B cell (primary cell): ENCODE data around the gene STARD6. TPM values are rescaled to one million over a fixed set of nuclear protein-coding genes. Genes with fewer than 3 reads are reported as not detected.
A peak's percentile ranks its signal among the peaks of the same experiment; 100 is the strongest.

Source experiments
- ATAC-seq: fragments of 200-7000 bp; cut with Tn5 transposase; one replicate; pipeline ENCODE4 v1.10.0; 2021; ENCODE audit warnings: low read depth, mild to moderate bottlenecking, moderate number of reproducible peaks, moderate library complexity
- CTCF ChIA-PET: fragments of 350-600 bp; sonication (Branson Sonifier 250); formaldehyde crosslinking; loops from one replicate; lab custom pipeline; 2021; ENCODE audit warnings: antibody characterized with exemption, inconsistent platforms; lab: Charles Lee
- POLR2A ChIA-PET: fragments of 350-600 bp; sonication (Branson Sonifier 250); formaldehyde crosslinking; loops from one replicate; lab custom pipeline; 2021; ENCODE audit warnings: antibody characterized with exemption; lab: Charles Lee
- DNase-seq: peaks from one replicate; pipeline ENCODE4 v3.0.0; 2013
- H2AFZ ChIP-seq: 2 replicates; pipeline ENCODE4 v1.6.1; 2012; ENCODE audit warnings: mild to moderate bottlenecking, low read depth, low read length; ENCODE audit not compliant: insufficient read depth, poor library complexity, severe bottlenecking
- H3K27ac ChIP-seq, 2 donors: 1 replicate in 1 of 2; 2 replicates in 1 of 2; pipeline ENCODE4 v1.5.1; 2012 to 2013; ENCODE audit warnings: low read length in 2 of 2, mild to moderate bottlenecking in 2 of 2, moderate library complexity in 1 of 2
- H3K27me3 ChIP-seq, 4 experiments: fragments of 200-600 bp in 1 of 4; sonication (generic) in 1 of 4; replicated peaks in 1 of 4; 1 replicate in 2 of 4; 2 replicates in 2 of 4; pipeline versions ENCODE4 v1.6.1 to v1.7.0; 2013 to 2016; ENCODE audit warnings: low read length in 3 of 4, mild to moderate bottlenecking in 2 of 4, mixed read lengths in 1 of 4, moderate library complexity in 1 of 4; ENCODE audit not compliant: insufficient read depth in 4 of 4, control insufficient read depth in 3 of 4; ENCODE audit errors: control extremely low read depth in 1 of 4
- H3K36me3 ChIP-seq, 2 experiments: replicated peaks in 1 of 2; 1 replicate in 1 of 2; 2 replicates in 1 of 2; pipeline versions ENCODE4 v1.6.1 to v1.7.1; 2013; ENCODE audit warnings: low read length in 1 of 2; ENCODE audit not compliant: insufficient read depth in 2 of 2, control insufficient read depth in 1 of 2; ENCODE audit errors: control extremely low read depth in 1 of 2, extremely low read depth in 1 of 2
- H3K4me1 ChIP-seq, 2 donors: fragments of 200-600 bp in 1 of 2; sonication (generic) in 1 of 2; 1 replicate in 1 of 2; 2 replicates in 1 of 2; pipeline versions ENCODE4 v1.5.1 to v1.6.1; 2013 to 2017; ENCODE audit warnings: low read length in 2 of 2; ENCODE audit not compliant: control insufficient read depth in 2 of 2, insufficient read depth in 2 of 2
- H3K4me2 ChIP-seq: replicated peaks from 2 replicates; pipeline ENCODE3; 2012; ENCODE audit warnings: mild to moderate bottlenecking, low read depth, low read length; ENCODE audit not compliant: poor library complexity, severe bottlenecking
- H3K4me3 ChIP-seq, 5 experiments: fragments of 200-600 bp in 1 of 5; sonication (generic) in 1 of 5; 1 replicate in 3 of 5; 2 replicates in 2 of 5; pipeline versions ENCODE4 v1.5.1 to v1.7.0; 2011 to 2016; ENCODE audit warnings: low read length in 4 of 5, mild to moderate bottlenecking in 4 of 5, low read depth in 2 of 5, control low read depth in 1 of 5, moderate library complexity in 1 of 5; ENCODE audit not compliant: insufficient read depth in 1 of 5; ENCODE audit errors: control extremely low read depth in 1 of 5, extremely low read depth in 1 of 5
- H3K79me2 ChIP-seq: fragments of 200-600 bp; sonication (generic); one replicate; pipeline ENCODE4 v1.6.0; 2016; ENCODE audit warnings: low read length; ENCODE audit not compliant: control insufficient read depth, insufficient read depth
- H3K9ac ChIP-seq: fragments of 200-600 bp; sonication (generic); 2 replicates; pipeline ENCODE4 v1.6.1; 2017; ENCODE audit warnings: mild to moderate bottlenecking, low read length, moderate library complexity
- H3K9me3 ChIP-seq, 3 donors: one replicate each; pipeline versions ENCODE4 v1.6.1 to v1.7.1; 2013; ENCODE audit warnings: low read length in 2 of 3; ENCODE audit not compliant: control insufficient read depth in 2 of 3, insufficient read depth in 1 of 3; ENCODE audit errors: control extremely low read depth in 1 of 3
- H4K20me1 ChIP-seq: 2 replicates; pipeline ENCODE4 v1.6.0; 2012; ENCODE audit warnings: mild to moderate bottlenecking, low read length; ENCODE audit not compliant: insufficient read depth, control insufficient read depth, poor library complexity, severe bottlenecking
- H3K27ac Mint-ChIP-seq: one replicate; pipeline ENCODE4 v1.8.0; 2021; ENCODE audit warnings: mixed read lengths
- H3K27me3 Mint-ChIP-seq: one replicate; pipeline ENCODE4 v1.8.0; 2021; ENCODE audit warnings: mixed read lengths
- H3K4me1 Mint-ChIP-seq: one replicate; pipeline ENCODE4 v1.8.0; 2021; ENCODE audit warnings: mixed read lengths
- H3K4me3 Mint-ChIP-seq: one replicate; pipeline ENCODE4 v1.8.0; 2021; ENCODE audit warnings: mixed read lengths
- H3K9me3 Mint-ChIP-seq: one replicate; pipeline ENCODE4 v1.8.0; 2022; ENCODE audit warnings: mixed read lengths; ENCODE audit not compliant: insufficient read depth
- EZH2 ChIP-seq: IDR thresholded peaks from 2 replicates; pipeline ENCODE4 v1.6.1; 2012; ENCODE audit warnings: borderline replicate concordance, low read depth, mild to moderate bottlenecking, moderate library complexity, low read length; ENCODE audit not compliant: insufficient read depth, poor library complexity, severe bottlenecking
- WGBS: methylation state at CpG from one replicate; pipeline ENCODE4 v1.1.5; 2013; ENCODE audit warnings: missing lambda C conversion rate; ENCODE audit not compliant: insufficient coverage; 5-methylcytosine and 5-hydroxymethylcytosine counted together
- intact Hi-C: fragments of 100-400 bp; cut with micrococcal nuclease; formaldehyde crosslinking; loops from one replicate; pipeline ENCODE4 v1.10.0; 2022
- polyA minus RNA-seq: library from RNA; depleted of rRNA, polyadenylated mRNA; stranded (reverse); fragments of >200 nt; gene quantifications from 2 replicates; pipeline ENCODE4 v1.2.3, GENCODE V29; 2012
- polyA plus RNA-seq: library from polyadenylated mRNA; depleted of rRNA; stranded (reverse); fragments of >200 nt; gene quantifications from 2 replicates; pipeline ENCODE4 v1.2.3, GENCODE V29; 2012
- total RNA-seq, 2 donors: library from RNA; stranded (reverse); fragments of 120-200 nt in 1 of 2; gene quantifications; 1 replicate in 1 of 2; 2 replicates in 1 of 2; pipeline versions ENCODE4 v1.2.3 to v1.2.4, GENCODE V29; 2013 to 2022
- TF ChIP-seq, protein P1 (sequence below): fragments of 200-600 bp; IDR thresholded peaks from one replicate; pipeline ENCODE4 v1.8.0; 2022; ENCODE audit warnings: antibody characterized with exemption, mild to moderate bottlenecking

STARD6 gene, protein sequence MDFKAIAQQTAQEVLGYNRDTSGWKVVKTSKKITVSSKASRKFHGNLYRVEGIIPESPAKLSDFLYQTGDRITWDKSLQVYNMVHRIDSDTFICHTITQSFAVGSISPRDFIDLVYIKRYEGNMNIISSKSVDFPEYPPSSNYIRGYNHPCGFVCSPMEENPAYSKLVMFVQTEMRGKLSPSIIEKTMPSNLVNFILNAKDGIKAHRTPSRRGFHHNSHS
- total RNA-seq, result not detected in 2 replicates
- not detected for total RNA-seq (2013)
- polyA plus RNA-seq, result not detected in 2 replicates
- not detected in 2 replicates for polyA minus RNA-seq

DNA sequence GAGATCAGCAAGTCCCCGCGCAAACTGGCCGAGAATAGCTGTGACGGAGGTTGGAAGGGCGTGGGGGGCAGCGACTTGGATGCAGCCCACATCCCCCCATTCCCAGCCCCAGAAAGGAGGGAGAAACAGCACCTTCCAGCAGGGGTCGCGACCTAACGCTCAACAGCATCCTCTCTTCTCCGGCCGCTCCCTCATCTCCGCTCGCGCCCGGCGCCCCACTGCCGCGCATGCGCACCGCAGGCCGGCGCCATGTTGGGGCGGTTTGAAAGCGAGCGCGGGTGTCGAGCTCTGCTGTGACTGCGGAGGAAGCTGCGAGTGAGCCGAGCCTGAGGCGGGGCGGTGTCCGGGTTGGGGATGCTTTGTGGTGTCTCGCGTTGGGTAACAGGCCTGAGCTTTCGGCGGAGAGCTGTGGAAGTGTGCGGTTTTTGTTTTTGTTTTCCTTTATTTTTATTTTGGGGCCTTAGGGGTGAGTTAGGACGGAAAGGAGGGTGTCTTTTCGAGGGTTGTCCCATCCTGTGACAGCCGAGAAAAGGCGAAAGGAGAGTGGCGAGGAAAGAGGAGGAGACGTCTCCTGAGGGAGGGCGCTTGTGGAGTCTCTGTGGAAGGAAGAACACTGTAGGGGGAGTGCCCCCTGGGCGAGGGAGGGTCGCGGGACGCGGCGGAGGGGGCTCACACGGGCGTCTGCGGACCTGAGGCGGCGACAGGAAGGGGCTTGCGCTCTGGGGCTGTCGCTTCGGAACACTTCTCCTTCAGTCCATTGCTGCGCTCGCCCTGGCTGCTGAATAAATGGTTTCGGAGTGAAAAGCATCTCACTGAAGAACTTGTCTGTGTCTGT is at the start of gene STARD6, which contains the start of gene C18orf54:
TSS of gene STARD6 (minus strand) at position 199 of the 835 bp plus-strand sequence. CDS start 3,285 bp downstream, outside the sequence.
TSS of gene C18orf54 (plus strand) at position 247 of the 835 bp plus-strand sequence. CDS start 2,667 bp downstream, outside the sequence.
- Histone ChIP-seq H3K27me3 (no peaks in the 10 kb centered on the region), H3K4me2 (peak within 1 kb of the TSS; percentile 86), H3K4me3 (peak within 1 kb of the TSS; percentile 75 to 99 (median 82)), H3K27ac (peak within 1 kb of the TSS; percentile 53 to 80), H3K36me3 (no peaks in the 10 kb centered on the region), H3K79me2 (peaks cover 5% of the 10 kb centered on the region), H2AFZ (peak within 1 kb of the TSS; percentile 99), H3K4me1 (peaks cover 8 to 9% of the 10 kb centered on the region in 2 donors), H3K9me3 (no peaks in the 10 kb centered on the region), H3K9ac (peak within 1 kb of the TSS; percentile 93), H4K20me1 (no peaks in the 10 kb centered on the region)
- intact Hi-C loops, result loop anchor here (1.0 to 2.0 kb wide), 3 partner anchors 35 to 134 kb away; partner anchors contain the start of genes MBD2 and POLI
- ChIA-PET POLR2A (interaction anchor here (0.6 to 1.3 kb wide), 6 partner anchors 12 to 894 kb away, joined by 3 to 9 read pairs (median 4); partner anchors contain the start of gene MBD2), CTCF (interaction anchor here (0.6 to 4.6 kb wide), 13 partner anchors 9 to 140 kb away, joined by 3 to 26 read pairs (median 4); partner anchors contain the start of gene POLI)
- no peak for TF ChIP-seq EZH2
- TF ChIP-seq, protein P1, sequence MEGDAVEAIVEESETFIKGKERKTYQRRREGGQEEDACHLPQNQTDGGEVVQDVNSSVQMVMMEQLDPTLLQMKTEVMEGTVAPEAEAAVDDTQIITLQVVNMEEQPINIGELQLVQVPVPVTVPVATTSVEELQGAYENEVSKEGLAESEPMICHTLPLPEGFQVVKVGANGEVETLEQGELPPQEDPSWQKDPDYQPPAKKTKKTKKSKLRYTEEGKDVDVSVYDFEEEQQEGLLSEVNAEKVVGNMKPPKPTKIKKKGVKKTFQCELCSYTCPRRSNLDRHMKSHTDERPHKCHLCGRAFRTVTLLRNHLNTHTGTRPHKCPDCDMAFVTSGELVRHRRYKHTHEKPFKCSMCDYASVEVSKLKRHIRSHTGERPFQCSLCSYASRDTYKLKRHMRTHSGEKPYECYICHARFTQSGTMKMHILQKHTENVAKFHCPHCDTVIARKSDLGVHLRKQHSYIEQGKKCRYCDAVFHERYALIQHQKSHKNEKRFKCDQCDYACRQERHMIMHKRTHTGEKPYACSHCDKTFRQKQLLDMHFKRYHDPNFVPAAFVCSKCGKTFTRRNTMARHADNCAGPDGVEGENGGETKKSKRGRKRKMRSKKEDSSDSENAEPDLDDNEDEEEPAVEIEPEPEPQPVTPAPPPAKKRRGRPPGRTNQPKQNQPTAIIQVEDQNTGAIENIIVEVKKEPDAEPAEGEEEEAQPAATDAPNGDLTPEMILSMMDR, result peak; percentile 66
- WGBS, result under 1% methylated on average over 60 of the region's 62 CpGs
- peak within 1 kb of the TSS; percentile 82 for H3K27ac Mint-ChIP-seq
- H3K4me3 Mint-ChIP-seq, result peak within 1 kb of the TSS; percentile 92
- ATAC-seq (peak; percentile 92), DNase-seq (peak; percentile 95)
- H3K4me1 Mint-ChIP-seq, result peaks cover 17% of the 10 kb centered on the region
- H3K27me3 Mint-ChIP-seq, result no peaks in the 10 kb centered on the region
- H3K9me3 Mint-ChIP-seq, result no peaks in the 10 kb centered on the region
